GM23248 (cell line): Measurements from ENCODE around the gene PAPPA2.

Source experiments
- EZH2 ChIP-seq: fragments of 200-600 bp; sonication (generic); IDR thresholded peaks from 2 replicates; pipeline ENCODE4 v1.6.1; 2018; ENCODE audit warnings: antibody characterized with exemption, mild to moderate bottlenecking; ENCODE audit not compliant: insufficient read depth, poor library complexity, severe bottlenecking
- EZH2phosphoT487 ChIP-seq: fragments of 200-600 bp; sonication (generic); IDR thresholded peaks from 2 replicates; pipeline ENCODE4 v1.6.1; 2018; ENCODE audit warnings: antibody characterized with exemption, moderate library complexity, mild to moderate bottlenecking, low read depth; ENCODE audit not compliant: insufficient read depth

- TF ChIP-seq EZH2 (no peak), EZH2phosphoT487 (no peak)
Measured at GRCh38 chr1:176839216-176839615, 376.2 kb downstream of the PAPPA2 start.
